GM21717 (cell line): ENCODE data around the gene CLNK.

Source experiments
- ATAC-seq: cut with Tn5 transposase; IDR thresholded peaks from one replicate; pipeline ENCODE4 v1.9.1; 2021; ENCODE audit warnings: mild to moderate bottlenecking, moderate library complexity; ENCODE audit not compliant: unreplicated experiment

Gene CLNK

GRCh38 chr4:10526429-10527222 lies 157.9 kb downstream of the CLNK start:
- ATAC-seq, result no peak

- no peak for ATAC-seq
Observed at GRCh38 chr4:10524196-10524833, 160.3 kb downstream of the CLNK start.

GRCh38 chr4:10521424-10521823 lies 163.1 kb downstream of the CLNK start:
- no peak for ATAC-seq

- ATAC-seq, result no peak
Observed at GRCh38 chr4:10509733-10510132, 174.8 kb downstream of the CLNK start.

- no peak for ATAC-seq
Observed at GRCh38 chr4:10506077-10506476, 178.5 kb downstream of the CLNK start.

- ATAC-seq, result no peak
Observed at GRCh38 chr4:10504570-10505179, 179.9 kb downstream of the CLNK start.

GRCh38 chr4:10502717-10503116 lies 181.9 kb downstream of the CLNK start:
- no peak for ATAC-seq

GRCh38 chr4:10500776-10501175 lies 183.8 kb downstream of the CLNK start:
- no peak for ATAC-seq

- ATAC-seq, result no peak
Observed at GRCh38 chr4:10496200-10496599, 188.4 kb downstream of the CLNK start.

GRCh38 chr4:10495651-10496050 lies 188.9 kb downstream of the CLNK start:
- no peak for ATAC-seq

- no peak for ATAC-seq
Observed at GRCh38 chr4:10492464-10492863, 192.1 kb downstream of the CLNK start.

- no peak for ATAC-seq
Observed at GRCh38 chr4:10491401-10491800, 193.2 kb downstream of the CLNK start.

GRCh38 chr4:10490996-10491395 lies 193.6 kb downstream of the CLNK start:
- ATAC-seq, result no peak

GRCh38 chr4:10482913-10483312 lies 201.7 kb downstream of the CLNK start:
- no peak for ATAC-seq

- no peak for ATAC-seq
Observed at GRCh38 chr4:10480616-10481015, 204.0 kb downstream of the CLNK start.

GRCh38 chr4:10478621-10479020 lies 205.9 kb downstream of the CLNK start:
- ATAC-seq, result no peak

- no peak for ATAC-seq
Observed at GRCh38 chr4:10470505-10470904, 214.1 kb downstream of the CLNK start.

GRCh38 chr4:10466161-10466560 lies 218.4 kb downstream of the CLNK start:
- ATAC-seq, result no peak

GRCh38 chr4:10462876-10463275 lies 221.7 kb downstream of the CLNK start:
- ATAC-seq, result no peak

- ATAC-seq, result no peak
Observed at GRCh38 chr4:10461850-10462400, 222.6 kb downstream of the CLNK start.

- peak; percentile 72 for ATAC-seq
Observed at GRCh38 chr4:10461091-10461849, 223.3 kb downstream of the CLNK start.
